Measurements from ENCODE around the gene RAF1.
"Not testable (repeated sequence)": the region's sequence is repeated elsewhere in the genome, so short reads cannot be mapped to it uniquely, and the experiment has no call there.

The RAF1 gene

DNA sequence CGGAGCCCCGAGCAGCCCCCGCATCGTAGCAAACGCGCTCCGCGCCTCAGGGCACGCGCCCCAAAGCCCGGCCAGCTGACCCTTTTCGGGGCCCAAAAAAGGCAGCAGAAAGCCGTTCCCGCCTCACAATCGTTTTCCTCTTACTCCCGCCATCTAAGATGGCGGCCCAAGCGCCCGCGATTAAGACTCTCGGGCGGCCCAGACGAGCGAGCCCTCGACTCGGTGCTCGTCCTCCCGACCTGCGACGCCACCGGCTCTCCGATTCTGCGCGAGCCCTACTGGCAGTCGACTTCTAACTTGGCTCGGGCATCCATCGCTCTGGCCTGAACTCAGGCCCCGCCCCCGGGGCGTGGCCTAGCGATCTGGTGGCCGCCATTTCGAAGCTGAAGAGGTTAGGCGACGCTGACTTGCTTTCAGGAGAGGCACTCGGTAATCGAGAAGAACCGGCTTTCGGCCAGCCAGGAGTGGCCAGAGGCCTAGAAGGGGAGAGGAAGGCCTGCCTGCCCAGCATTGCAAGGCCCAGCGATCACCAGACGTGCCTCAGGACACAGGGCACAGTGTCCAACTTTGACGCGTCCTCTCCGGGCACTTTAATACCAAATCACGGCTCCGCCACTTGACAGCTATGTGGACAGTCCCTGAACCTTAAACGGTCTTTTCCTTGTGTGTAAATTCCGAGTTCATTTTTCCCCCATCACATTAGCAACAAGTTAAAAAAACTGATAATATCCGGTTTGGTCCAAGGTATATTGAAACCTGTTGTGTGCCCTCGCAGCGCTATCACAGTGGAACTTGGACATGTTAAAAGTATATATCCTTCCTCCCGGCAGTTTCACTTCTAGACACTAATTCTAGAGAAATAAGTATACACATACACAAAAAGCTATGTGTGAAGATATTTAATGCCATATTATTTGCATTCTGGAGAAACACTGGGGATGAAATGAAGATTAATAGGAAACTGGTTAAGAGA is at the start of gene RAF1:
TSS of gene RAF1 (minus strand) at position 182 of the 973 bp plus-strand sequence. CDS start 45,396 bp downstream, outside the sequence.
- peak; percentile 97 to 98 for DNase-seq

DNA sequence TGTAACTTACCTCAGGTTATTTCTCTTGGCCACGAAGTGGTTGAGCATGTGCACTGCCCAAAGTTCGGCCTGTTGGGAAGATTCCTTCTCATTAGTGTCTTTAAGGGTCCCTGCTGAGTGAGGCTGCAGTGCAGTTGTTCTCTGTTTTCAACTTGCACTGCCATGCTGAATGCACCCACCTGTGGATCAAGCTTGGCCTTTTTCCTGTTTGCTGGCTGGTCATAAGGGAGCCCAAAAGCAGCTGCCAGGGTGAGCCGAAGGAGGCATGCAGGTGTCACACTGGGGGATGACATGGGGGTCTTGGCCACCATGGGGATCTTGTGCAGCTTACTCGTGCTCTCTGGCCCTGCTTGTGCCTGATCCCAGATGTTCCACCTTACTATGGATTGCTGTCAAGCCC is 46.1 kb upstream of the RAF1 start:
- no peak for DNase-seq

DNA sequence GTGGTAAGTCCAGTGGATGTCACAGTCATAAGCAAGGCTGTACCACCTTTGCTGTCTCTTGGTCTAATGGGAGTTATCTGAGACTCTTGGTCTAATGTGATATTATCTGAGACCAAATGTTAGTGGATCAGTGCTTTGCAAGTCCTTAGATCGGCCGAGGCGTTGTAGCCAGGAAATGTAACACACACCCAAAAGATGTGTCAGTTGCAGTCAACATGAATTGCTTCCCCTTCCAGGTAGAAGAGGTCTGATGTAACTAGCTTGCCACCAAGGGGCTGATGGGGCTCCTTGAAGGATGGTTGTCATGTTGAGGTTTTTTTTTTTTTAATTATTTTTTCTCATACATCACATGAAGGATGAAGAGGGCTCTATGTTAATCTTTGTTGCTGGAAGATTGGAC is 45.4 kb upstream of the RAF1 start:
- no peak for DNase-seq

DNA sequence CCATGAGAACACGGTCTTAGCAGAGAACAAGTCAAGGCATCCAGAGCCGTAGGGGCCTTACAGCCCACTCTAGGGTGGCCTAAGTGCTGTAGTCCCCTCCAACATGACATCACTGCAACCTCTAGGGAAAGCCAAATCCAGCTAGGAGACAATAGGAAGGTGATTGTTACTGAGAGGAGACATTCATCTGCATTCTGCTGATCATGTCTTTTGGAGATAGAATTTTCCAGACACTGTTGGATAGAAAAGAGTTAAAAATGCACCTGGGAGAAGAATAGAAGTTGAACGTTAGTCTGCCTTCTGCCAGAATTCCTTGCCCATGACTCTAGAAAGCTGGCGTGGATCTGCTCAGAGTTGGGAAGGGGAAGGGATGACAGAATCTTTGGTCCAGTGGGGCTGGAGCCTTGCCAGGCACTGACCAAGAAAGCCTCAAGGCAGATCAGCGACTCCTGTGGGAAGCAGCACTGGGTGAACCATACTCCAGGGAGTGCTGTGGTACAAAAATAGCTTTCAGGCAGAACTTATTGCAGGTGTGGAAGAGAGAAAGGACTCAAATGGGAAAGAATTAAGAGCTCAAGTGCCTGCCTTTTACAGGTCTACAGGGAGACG is 44.8 kb upstream of the RAF1 start:
- no peak for DNase-seq

DNA sequence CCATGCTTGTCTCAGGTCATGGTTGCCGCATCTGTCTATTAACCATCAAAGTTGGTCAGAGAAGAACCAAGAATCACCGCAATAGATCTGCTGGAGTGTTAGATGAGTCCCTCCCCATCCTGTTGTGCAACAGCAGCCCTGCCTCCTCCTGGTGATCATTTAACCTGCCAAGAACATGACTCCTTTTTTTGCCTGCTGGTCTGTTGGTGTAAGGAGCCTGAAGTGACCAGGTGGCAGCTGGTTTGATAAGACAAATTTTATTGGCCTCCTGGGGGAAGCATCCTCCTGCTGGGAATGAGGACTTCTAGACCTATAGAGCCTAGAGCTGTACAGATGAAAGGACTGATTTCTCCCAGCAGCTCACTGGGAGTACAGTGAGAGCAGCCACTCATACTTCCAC is 43.5 kb upstream of the RAF1 start:
- DNase-seq = no peak

DNA sequence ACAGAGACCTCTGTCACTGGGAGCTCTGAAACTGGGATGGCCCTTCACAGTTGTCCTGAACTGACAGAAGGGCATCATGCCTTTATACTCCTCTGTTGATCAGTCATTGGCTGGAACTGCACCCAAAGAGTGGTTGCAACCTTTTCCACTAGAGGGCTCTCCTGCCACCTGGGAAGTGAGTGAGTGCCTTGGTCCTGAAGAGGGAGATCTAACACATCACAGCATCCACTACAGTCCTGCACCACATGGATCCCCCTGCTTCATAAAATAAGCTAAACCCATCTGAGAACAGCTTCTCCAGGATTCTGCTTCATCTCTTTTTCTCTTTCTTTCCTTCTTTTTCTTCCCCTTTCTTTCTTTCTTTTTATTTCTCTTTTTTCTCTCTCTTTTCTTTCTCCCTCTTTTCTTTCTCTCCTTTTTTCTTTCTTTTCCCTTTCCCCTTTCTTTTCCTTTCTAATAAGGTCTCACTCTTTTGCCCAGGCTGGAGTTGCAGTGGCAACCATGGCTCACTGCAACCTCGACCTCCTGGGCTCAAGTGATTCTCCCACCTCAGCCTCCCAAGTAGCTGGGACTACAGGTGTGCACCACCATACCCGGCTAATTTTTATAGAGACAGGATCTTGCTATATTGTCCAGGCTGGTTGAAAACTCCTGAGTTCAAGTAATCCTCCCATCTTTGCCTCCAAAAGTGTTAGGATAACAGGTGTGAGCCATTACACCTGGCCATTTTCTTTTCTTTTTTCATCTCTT is 42.8 kb upstream of the RAF1 start:
- DNase-seq = peak; percentile 48 to 51

DNA sequence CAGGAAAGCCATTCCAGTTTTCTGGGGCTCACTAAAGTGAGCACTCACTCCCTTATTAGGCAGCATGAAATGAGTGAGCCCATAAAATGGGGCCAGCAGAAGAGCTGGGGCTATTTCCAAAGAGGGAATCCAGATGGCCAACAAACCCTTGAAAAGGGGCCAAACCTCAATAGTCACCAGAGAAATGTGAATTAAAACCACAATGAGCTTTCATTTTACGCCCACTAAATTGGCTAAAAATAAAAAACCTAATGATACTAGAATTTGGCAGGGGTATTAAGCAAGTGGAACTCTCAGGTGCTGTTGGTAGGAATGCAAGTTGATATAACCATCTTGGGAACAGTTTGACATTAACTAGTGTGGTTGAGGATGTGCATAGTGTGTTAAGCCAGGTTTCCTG is 42.1 kb upstream of the RAF1 start:
- no peak for DNase-seq

DNA sequence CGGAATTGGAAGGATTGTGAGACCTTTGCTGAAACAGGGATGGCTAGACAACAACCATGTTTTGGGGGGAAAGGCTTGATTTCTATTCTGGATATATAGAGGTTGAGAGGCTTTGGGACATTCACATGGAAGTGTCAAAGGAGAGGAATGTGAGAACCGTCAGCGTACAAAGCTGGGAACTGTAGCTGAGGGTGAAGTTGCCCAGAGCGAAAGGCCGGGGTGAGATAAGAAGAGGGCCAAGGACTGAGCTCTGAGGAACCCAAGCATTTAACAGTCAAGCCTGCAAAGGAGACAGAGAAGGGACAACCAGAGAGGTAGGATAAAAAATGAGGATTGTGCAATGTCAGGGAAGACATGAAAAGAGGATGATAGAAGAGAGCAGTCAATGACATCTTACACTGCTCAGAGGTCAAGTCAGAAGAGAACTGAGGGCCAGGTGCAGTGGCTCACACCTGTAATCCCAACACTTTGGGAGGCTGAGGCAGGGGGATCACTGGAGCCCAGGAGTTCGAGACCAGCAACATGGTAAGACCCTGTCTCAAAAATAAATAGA is 41.5 kb upstream of the RAF1 start:
- no peak for DNase-seq

DNA sequence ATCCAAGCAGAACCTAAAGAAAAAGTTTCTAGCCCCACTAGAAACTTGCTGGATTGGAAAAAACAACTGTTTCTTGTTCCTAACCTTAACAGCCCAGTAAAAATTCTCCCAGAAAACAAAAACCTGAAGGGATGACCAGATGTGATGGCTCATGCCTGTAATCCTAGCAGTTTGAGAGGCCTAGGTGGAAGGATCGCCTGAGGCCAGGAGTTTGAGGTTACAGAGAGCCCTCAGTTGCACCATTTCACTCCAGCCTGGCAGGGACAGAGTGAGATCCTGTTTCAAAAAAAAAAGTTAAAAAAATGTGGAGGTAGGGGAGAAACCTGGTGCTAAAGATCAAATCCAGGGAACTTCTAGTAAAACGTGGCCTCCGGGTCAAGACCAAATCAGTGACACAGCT is 38.6 kb upstream of the RAF1 start:
- DNase-seq = no peak

DNA sequence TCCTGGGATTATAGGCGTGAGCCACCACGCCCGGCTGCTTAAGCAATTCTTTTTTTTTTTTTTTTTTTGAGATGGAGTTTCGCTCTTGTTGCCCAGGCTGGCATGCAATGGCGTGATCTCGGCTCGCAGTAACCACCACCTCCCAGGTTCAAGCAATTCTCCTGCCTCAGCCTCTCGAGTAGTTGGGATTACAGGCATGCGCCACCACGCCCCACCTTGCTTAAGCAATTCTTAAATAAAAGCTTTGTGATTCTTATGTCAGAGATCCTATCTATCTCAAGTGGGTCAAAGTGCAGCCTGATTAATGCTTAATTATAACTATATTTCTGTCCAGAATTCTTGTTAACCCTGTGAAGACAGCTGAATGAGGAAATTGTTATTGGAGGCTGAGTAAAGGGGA is 37.7 kb upstream of the RAF1 start:
- not testable (repeated sequence) for DNase-seq

DNA sequence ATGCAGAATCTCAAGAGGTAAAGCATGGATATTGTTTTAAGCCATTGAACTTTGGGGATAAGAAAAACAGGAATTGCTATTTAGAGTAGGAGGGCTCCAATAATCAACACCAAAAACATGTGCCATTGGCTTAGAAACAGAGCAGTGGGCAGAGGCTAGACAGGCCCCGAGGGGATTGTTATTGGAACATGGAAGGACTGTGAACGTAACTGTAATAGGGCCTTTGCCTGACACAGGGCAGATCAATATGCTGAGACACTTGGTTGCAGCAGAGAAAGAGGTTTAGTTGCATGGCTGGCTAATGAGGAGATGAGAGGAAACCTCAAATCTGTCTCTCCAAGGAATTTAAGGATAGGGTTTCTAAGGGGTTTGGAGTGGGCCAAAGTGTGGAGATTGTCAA is 36.9 kb upstream of the RAF1 start:
- no peak for DNase-seq

DNA sequence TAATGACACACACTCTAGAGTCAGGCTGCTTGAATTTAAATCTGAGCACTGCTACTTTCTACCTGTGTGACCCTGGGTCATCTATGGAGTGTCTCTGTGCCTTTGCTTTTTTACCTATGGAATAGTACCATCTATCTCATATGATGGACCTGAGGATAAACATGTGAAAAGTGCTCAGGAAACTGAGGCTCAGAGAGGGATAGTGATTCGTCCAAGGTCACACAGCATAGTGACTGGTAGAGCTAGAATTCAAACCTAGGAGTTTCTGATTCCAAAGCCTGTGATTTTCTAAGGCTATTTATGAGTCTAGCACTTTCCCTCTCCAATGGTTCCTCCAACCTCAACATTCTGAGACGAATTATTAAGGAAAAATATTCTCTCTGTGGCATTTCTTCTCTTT is 32.0 kb upstream of the RAF1 start:
- DNase-seq = no peak

DNA sequence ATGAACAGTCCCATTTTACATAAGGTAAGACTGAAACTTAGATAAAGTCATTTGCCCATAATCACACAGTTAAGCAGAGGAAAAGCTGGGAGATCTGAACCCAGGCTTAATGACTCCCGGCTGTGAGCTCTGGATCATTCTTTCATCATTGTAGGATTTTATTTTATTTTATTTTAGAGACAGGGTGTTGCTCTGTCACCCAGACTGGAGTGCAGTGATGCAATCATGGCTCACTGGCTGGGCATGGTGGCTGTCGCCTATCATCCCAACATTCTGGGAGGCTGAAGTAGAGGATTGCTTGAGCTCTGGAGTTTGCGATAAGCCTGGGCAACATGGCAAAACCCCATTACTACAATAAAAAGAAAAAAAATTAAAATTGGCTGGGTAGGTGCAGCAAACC is 31.2 kb upstream of the RAF1 start:
- no peak for DNase-seq

DNA sequence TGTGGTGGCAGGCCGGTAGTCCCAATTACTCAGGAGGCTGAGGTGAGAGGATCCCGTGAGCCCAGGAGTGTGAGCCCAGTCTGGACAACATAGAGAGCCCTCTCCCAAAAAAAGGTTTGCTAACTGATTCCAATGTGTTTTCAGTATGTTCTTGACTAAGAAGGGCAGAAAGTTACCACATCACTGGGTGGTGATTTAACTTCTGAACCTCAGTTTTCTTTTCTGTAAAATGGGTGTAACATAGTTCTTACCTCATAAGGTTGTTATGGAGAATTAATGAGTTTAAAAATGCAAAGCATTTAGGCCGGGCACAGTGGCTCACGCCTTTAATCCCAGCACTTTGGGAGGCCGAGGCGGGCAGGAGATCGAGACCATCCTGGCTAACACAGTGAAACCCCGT is 28.5 kb upstream of the RAF1 start:
- DNase-seq = no peak

DNA sequence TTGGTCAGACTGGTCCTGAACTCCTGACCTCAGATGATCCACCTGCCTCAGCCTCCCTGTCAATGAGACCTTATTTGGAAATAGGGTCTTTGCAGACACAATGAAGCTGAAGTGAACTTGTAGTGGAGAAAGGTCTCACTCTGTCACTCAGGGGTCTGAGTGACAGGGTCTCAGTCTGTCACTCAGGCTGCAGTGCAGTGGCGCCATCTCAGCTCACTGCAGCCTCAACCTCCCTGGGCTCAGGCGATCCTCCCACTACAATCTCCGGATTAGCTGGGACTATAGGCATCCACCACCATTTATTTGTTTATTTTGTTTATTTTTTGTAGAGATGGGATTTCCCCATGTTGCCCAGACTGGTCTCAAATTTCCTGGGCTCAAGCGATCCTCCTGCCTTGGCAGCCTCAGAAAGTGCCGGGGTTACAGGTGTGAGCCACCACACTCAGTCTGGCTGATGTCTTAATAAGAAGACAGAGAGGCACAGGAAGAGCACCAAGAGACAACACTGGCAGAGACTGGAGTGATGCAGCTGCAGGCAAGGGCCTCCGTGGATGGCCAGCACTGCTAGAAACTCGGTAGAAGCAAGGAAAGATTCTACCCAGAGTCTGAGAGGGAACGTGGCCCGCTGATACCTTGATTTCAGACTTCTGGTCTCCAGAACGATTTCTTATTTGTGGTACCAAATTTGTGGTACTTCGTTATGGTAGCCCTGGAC is 26.2 kb upstream of the RAF1 start:
- DNase-seq = no peak

DNA sequence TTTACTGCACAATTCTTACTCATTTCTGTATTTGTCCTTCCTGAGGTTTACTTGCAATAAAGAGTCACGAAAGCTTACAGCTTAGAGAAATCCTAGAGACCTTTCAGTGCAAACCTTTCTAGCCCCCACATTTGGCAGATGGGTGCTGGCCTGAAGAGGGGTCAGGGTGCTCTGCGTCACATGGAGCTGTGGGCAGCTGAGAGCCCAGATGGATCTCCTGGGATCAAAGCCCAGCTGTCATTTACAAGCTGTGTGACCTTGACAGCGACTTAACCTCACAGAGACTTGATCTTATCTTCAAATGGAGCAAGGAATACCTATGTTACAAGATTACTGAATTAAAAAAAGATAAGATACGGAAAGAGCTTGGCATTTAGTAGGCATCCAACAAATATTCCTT is 24.0 kb upstream of the RAF1 start:
- DNase-seq = no peak

DNA sequence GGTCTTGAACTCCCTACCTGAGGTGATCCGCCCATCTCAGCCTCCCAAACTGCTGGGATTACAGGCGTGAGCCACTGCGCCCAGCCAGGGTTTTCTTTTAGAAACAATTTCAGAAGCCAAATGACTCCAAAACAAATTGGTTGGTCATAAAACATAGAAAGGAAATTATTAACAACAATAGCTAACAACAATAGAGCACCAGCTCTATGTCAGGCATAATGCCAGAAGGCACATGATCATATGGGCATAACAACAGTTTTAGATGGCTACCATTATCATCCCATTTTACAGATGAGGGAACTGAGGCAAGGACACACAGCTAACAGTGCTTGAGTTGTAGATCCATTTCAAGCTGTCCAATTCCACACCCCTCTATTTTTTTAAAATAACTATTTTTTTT is 22.2 kb upstream of the RAF1 start:
- DNase-seq = no peak

DNA sequence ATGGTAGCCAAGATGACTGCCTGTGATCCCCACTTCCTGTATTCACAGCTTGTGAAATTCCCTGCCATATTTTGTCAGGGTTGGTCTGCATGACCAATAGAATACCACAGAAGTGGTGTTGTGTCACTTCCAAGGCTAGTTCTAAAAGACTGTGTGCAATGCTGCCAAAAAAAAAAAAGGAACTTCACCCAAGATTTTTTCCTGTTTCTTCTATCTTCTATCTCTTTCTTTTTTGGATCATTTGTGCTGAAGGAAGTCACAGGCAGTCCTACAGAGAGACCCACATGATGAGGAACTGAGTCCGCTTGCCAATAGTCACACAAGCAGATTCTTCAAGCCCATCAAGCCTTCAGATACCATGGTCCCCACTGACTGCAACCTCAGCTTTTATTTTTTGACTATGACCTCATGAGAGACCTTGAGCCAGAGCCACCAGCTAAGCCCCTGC is 18.1 kb upstream of the RAF1 start:
- DNase-seq = no peak

DNA sequence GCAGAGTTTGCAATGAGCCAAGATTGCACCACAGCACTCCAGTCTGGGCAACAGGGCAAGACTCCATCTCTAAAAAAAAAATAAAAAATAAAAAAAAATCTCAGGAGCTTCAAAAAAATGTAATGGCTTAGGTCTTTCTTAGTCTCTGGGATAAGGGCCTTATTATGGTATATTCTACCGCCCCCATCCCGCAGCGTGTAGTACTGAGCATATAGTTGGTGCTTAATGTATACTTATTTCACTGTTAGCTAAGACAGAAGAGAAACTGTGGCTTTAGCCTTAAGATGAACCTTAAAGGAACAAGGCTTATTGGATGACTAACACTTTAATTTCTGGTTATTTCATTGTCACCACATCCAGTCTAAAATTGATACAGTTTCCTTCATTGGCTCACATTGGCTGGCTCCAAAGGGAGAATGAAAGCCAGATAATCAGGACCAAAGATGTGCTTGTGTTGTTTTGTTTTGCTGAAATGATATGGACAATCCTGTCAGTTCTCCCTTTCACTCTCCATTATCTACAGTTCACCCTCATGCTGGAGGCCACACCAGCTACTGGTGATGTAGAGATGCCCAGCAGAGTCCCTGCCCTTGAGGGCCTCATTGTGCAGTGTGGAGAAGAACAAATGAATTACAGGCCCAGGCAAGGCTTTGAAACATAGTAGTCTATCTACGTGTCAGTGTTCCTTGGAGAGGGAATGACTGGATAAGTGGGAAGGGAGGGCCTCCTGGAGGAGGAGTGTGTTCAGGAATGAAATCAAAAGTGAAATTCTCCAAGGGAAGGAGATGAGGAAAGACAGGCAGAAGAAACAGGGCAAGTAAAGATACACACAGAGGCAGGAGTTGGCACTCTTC is 17.4 kb upstream of the RAF1 start:
- DNase-seq = no peak

DNA sequence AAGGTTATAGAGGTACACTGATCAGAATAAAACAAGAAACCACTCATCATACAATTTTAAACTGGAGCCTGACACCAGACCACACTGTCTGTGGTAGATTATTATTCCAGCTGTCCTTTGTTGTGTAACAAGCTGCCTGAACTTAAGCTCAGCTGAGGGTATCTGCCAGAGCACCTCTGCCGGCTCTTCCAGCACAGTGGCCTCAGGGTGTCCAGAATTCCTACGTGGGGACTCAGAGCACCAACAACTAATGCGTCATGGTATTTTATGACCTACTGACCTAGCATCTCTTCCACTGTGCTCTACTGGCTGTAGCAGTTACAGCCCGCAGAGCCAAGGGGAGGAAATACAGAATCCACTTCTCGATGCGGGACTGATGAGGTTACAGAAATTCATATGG is 15.6 kb upstream of the RAF1 start:
- no peak for DNase-seq

DNA sequence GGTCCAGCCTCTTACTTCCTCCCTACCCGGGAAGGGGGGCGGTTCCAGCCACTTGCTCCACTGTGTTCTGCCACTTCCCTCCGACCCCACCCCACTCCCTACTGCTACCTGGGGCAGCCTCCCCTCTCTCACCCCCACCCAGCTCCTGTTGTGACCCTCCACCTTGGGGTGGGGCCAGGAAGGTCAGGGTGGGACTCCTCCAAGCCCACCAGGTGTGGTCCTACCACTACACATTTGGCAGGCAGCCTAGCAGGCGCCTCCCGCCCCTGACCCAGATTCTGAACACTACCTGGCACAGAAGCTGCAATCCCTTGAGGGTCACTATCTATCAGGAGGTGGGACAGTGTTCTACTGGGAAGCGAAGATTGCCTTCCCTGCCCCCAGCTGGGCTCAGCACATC is 13.7 kb upstream of the RAF1 start:
- DNase-seq = no peak
